GOT3 (cell line): ENCODE data around the gene GP9.

Experiments
- DNase-seq: peaks from one replicate; lab custom pipeline; 2025; ENCODE audit warnings: mixed read lengths; lab: John Stamatoyannopoulos, UW

The GP9 gene

DNA sequence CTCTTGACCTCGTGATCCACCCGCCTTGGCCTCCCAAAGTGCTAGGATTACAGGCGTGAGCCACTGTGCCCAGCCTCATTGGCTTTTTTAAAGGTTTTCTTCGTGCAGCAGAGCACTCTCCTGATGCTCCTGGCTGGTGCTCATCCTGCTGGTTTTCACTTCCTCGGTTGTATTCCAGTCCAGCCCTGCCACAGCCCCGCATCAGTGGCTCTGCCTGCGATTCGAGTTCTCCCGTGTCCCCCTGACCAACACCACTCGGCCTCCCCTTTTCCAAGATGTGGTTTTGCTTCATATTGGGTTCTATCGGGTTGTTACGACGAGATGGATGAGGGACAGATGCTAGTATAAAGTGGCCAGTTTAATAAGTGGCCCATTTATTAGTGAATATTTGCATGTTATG is 31.7 kb upstream of the GP9 start:
- DNase-seq: no peak

DNA sequence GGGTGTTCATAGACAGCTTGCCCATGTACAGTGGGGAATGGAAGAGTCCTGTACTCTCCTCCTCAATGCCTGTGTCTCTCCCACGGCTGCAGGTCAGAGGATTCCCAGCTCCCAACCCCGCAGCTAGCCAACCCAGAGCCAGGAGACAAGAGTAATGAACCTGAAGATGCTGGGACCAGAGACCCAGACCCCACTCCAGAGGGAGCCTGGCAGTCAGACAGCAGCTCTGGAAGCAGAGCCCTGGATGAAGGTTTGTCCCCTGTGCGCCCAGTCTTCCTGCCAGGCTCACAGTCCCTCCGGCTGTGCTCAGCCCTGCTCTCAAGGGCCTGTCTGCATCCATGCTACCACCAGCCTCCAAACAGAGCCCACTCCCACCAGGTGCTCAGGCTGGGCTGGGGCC is 30.0 kb upstream of the GP9 start:
- DNase-seq: no peak

- no peak for DNase-seq
Measured at GRCh38 chr3:129031476-129032215, 28.9 kb upstream of the GP9 start.

GRCh38 chr3:129032716-129033115 is 27.9 kb upstream of the GP9 start:
- DNase-seq: no peak

- no peak for DNase-seq
Measured at GRCh38 chr3:129033151-129033550, 27.4 kb upstream of the GP9 start.

GRCh38 chr3:129033633-129034321 is 26.8 kb upstream of the GP9 start:
- no peak for DNase-seq

DNA sequence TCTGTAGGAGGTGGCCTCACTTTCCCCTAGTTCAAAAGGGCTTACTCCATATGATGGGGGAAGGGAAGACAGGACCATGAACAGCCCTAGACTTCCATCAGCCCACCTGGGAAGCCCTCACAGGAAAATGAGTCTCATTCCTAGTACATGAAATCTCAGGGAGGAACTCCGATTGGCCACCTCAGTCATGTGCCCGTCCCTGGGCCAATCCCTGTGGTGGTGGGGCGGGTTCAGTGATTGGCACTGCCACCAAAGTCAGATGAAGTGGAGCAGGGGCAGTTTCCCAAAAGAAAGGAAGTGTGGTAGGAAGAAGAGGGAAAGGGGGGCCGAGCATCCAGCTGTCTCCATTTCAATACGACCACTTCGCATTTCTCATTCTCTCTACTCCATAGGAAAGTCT is 25.9 kb upstream of the GP9 start:
- no peak for DNase-seq

- DNase-seq: no peak
Measured at GRCh38 chr3:129035360-129036221, 25.0 kb upstream of the GP9 start.

DNA sequence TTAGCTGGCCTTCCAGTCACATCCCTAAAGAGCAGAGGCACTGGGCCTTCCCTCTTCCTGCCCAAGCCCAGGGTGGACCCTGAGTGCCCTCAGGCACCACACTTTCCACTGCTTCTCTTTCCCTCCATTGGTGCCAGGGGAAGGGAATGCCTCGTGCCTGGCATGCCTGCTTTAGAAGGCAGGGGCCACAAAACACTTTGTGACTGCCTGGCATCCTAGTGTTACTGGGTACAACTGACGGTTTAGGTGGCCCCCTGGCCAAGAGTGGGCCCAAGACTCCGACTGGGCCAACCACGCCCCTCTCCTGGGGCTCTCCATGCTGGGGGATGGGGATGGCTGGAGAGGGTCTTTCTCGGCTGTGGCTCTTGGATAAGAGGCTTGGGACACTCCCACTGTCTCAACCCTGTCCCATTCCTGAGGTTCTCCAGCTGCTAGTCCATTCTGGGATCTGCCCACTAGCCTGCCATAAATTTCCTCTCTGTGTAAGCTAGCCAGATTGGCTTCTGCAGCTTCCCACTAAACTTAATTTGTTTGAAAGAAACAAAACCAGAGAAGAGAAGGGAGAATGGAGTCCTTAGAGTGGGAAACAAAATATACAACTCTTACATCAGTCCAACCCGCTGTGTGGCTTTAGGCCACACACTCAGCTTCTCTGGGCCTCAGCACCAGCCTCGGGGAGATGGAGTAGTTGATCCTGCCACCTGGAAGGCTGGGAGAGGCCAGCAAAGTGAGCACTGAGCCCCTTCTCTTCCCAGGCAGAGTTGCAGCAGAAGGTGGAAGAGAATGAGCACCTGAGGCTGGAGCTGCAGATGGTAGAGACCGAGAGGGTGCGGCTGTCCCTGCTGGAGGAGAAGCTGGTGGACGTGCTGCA is 24.1 kb upstream of the GP9 start:
- DNase-seq: no peak

- no peak for DNase-seq
Measured at GRCh38 chr3:129037093-129037419, 23.5 kb upstream of the GP9 start.

GRCh38 chr3:129038121-129038855 is 22.3 kb upstream of the GP9 start:
- DNase-seq: no peak

DNA sequence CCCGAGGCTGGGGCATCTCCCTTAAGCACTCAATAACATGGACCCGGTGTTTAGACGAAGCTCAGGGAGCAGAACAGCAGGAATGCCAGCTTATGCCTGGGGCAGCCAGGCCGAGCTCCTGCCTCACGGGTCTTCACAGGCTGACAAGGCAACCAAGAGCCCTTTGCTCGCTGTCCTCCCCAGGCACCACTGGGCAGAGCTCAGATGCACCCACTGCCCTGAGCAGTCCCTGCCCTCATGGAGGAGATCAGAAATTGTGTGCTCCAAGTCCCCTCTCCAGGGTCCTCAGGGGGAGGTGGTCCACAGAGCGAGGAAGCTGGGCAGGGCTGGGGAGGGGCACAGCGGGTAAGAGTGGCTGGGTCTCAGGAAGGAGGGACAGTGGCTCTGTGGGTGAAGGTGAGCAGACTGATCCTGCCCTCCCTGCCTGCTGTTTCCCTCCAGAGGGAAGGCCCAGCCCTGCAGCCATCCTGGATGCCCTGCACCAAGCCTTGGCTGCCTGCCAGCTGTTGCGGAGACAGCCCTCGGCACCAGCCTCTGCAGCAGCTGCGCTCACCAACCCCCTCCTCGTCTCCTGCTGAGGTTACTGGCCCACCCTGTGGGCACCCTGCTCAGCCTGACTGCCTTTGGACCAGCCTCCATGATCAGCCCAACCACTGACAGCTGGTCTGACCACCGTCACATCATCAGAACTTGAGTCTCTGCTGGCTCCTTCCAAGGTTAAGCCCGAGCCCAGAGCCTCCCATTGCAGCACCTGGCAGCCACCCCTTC is 21.1 kb upstream of the GP9 start:
- no peak for DNase-seq

DNA sequence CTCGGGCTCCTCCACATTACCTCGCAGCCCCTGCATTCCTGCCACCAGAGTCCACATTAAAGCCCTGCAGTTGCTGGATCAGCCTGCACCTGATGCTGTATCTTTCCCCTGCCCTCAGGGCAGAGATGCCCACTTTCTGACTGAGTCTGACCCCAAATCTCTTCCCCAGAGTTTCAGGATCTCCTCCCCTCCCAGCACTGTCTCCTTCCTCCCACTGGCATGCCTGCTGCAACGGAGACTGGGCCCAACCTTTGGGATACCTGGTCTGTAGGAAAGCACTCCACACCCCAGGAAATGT is 20.6 kb upstream of the GP9 start:
- no peak for DNase-seq

DNA sequence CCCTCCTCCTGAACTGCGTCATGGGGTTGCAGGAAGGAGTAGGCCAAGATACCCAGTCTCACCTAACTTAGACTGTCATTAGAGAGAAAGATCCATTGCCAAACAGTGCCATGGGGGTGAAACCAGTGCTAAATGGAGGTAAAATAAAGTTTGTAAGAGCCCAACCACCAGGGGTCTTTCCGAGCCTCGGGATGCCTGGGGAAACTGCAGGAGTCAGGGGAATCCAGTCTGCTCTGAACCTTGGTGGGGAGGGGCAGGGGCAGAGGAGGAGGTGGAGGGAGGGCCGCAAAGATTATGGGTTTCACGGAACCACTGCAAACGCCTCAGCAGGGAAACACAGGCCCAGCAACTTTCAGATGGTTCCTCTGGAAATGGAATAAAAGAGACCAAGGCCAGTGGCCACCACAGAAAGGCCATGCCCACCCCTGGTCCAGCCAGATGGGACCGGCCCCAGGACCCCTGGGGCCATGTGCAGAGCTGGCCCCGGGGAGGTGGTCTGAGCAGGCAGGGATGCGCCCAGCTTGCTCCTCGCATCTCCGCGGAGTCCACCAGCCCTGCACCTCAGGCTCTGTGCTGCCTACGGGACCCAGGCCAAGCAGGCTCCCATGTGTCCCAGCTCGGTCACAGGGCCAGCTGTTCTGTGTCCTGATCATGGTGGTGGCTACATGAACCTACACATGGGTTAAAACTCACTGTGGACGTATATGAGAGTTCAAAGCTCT is 19.8 kb upstream of the GP9 start:
- no peak for DNase-seq

GRCh38 chr3:129045675-129046036 is 14.9 kb upstream of the GP9 start:
- DNase-seq: no peak

DNA sequence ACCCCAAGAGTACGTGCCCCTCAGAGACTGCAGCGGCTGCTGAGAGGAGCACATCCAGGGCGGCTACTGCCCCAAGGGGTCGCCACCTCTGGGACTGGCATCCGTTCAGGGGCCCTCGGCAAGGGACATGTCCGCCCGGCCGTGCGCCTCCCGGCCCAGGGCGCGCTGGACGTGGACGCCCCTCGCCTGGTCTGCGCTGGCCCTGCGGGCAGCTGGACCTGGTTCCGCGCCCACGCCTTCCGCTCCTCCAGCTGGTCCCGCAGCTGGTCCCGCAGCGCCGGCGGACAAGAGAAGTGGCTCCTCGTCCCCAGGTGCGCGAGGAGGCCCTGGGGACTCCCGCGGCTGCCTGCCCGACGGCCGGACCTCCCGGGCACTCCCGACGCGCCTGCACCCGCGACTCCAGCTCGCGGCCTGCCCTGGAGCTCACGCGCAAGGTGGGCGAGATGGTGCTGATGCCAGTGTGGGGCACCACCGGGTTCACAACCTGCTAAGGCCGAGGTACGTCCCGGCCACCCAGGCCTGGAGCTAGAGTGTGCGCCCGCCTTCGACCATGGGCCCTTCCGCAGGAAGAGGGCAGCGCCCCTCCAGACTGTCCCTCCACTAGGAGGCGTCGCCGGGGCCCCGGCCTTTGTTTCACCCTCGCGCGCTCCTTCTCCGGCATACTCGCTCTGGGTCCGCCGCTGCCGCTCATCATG is 14.4 kb upstream of the GP9 start:
- no peak for DNase-seq

- no peak for DNase-seq
Measured at GRCh38 chr3:129046732-129047552, 13.6 kb upstream of the GP9 start.

DNA sequence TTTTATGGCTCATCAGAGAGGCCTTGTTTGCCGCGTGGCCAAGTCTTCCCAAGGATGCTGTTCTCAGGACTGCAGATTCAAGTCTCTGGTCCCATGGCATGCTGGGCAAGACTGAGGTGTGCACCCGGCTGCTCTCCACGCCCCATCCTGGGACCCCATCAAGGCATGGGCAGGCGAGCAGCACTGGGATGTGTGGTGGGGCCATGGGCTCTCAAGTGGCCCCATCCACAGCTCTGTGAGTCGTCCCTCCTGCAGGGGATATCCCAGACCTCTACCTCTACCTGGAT is 13.1 kb upstream of the GP9 start:
- no peak for DNase-seq
